GM18520 (cell line): ENCODE measurements around the gene SLC25A51.

Experiments used
- ATAC-seq: cut with Tn5 transposase; IDR thresholded peaks from one replicate; pipeline ENCODE4 v1.9.1; 2021; ENCODE audit not compliant: unreplicated experiment

SLC25A51 gene, protein sequence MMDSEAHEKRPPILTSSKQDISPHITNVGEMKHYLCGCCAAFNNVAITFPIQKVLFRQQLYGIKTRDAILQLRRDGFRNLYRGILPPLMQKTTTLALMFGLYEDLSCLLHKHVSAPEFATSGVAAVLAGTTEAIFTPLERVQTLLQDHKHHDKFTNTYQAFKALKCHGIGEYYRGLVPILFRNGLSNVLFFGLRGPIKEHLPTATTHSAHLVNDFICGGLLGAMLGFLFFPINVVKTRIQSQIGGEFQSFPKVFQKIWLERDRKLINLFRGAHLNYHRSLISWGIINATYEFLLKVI

DNA sequence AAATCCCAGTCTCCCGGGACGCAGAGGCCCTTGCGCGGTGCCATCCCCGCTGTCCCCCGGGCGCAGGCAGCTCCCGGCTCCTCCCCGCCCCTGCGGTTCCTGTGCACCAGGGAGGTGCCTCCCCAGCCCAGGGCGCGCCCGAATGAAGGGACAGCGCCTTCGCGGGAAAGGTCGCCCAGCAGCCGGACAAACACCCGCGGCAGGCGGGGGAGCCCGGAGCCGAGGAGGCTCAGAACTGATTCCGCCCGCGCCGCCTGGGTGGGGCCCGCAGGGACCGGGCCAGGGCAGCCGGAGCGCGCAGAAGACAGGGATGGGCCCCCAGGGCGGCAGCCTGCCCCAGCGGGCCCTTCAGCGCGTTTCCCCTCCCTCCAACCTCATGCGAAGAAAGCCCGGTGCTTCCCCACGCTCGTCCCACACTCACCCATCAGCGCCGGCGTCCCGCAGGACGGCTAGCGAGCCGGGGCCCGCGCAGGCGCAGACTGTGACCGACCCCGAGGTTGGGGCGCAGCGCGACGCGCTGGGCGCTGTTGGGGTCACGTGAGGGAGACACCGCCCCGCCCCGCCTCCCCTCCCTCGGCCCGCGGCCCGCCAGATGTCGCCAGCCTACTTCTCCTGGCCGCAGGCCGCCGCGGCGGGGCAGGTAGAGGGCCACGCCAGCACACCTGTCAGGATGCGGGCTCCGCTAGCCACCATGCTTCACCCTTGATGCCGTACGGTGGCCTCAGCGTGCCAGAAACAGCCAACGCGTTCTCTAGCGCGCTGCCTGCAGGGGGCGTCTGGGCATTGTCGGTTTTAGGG, at the start of gene SLC25A51:
Gene SLC25A51, minus strand, starts transcription at position 481 of the 798 bp plus-strand sequence. CDS start 15,577 bp downstream, outside the sequence.
- peak; percentile 86 for ATAC-seq

DNA sequence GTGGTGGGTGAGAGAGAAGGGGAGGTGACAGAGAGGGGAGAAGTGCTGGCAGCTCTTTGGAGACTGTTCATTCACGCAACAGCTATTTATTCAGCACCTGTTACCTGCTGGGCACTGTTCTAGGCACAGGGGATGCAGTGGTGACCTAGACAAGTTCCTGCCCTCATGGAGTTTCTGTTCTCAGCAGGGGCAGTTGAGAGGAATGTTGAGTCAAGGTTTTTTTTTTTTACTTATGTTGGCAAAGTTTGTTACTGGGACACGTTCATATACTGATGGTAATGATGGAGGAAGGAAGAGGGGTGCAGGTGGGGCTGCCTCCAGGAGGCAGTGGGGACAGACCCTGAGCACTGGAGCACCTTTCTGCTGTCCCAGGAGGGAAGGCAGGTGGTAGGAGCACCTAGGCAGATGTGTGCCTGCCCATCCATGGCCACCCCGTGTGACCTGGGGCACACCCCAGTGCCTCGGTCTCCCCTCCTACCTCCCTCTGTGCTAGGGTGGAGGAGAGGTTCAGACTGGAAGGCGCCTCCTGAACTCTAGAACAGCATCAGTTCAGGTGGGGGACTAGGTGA, 49.4 kb upstream of the SLC25A51 start:
- ATAC-seq = no peak

DNA sequence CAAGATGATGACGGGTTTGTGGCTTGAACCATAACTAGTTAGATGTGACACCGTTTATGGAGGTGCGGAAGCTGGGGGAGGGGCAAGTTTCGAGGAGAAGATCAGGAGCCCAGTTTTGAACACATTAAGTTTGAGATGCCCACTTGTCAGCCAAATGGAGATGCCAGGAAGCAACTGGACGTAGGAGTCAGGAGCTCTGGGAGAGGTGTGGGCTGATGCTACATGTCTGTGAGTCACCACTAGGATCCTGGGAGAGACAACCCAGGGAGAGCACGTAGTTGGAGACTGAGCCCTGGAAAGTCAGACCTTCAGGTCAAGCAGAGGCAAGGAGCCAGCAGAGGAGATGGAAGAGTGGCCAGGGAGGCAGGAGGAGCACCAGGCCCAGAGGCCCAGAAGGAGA, 48.8 kb upstream of the SLC25A51 start:
- no peak for ATAC-seq

DNA sequence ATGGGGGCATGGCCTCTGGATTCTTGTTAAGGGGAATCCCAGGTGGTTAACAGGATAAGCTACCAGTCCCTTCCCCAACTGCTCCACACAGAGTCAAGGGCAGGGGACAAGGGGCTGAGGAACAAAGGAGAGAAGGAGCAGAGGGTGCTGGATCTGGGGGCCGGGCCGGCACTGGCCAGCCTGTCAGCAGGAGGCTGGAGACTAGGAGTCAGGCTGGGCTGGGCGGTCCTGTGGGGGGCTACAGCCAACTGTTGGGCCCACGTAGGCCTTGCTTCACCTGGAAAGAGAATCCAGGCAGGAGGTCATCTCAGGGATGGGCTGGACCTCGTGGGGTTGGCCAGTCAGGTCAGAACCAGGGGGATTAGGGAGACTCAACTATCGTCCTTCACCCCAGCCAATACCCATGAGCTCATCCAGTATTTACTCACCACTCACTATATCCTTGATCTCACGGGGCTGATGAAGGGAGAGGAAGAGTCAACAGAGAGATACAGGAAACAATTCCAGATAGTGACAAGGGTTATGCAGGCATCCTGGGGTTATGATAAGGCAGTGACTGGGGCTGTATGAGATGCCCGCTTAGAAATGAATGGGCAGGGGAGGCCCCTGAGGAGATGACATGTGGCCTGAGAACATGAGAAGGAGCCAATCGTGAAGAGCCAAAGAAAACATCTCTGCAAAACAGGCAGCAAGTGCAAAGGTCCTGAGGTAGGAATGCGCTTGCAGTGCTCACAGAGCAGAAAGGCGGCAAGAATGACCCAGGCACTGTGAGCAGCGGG, 47.9 kb upstream of the SLC25A51 start:
- ATAC-seq = no peak

DNA sequence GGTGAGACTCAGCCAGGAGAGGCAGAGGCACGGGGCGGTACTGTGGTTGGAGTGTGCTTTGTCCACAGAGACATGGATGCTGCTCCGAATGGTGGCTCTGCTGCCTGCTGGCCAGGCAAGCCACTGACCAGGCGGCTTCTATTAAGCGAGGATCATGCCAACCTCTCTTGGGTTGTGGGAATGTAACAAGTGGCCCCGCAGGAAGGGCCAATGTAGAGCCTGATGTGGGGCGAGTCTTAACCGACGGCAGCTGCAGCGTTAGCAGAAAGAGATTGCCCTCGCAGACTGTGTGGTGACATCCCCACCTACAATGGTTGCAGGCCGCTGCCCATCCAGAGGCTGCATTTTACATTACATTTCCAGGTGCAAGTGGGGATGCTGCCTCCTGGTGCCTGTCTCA, 46.6 kb upstream of the SLC25A51 start:
- no peak for ATAC-seq

DNA sequence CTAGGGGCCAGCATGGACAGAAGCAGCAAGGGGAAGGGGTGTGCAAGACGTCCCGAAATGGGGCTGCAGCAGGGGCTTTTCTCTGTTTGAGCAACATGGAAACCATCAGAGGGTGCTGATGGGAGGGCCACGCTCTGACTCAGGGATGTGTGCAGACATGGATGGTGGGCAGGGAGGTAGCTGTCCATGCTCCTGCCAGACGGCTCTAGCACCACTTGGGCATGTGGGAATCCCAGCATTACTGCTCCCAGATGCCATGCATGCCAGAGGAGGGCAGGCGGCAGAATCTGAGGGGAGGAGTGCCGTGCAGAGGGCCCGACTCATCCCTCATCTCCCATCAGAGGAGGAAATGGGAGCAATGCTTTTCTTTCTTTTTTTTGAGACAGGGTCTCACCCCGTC, 45.6 kb upstream of the SLC25A51 start:
- ATAC-seq = no peak

DNA sequence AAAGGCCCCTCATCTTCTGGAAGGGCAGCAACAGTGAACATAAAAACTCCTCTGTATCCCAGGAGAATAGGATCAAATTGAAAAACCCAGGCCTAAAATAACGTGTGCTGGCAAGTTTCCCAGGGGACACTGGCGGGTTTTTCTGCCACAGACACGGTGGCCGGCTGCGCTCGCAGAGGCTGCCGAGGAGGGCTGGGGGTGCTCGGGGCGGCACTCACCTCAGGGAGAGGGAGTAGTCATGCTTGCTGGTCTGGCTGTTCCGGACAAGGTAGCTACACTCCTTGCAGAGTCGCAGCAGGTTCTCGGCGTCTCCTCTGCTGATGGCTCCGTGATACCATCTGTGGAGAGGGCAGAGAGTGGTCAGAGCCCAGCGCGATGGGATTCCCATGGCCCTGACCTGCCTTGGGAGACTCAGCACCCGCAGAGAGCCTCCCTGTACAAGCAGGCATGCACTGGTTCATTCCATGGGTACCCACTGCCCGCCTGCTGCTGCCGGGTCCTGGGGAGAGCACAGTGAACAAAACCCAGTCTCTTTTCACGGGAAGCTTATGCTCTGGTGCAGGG, 44.6 kb upstream of the SLC25A51 start:
- ATAC-seq = no peak

DNA sequence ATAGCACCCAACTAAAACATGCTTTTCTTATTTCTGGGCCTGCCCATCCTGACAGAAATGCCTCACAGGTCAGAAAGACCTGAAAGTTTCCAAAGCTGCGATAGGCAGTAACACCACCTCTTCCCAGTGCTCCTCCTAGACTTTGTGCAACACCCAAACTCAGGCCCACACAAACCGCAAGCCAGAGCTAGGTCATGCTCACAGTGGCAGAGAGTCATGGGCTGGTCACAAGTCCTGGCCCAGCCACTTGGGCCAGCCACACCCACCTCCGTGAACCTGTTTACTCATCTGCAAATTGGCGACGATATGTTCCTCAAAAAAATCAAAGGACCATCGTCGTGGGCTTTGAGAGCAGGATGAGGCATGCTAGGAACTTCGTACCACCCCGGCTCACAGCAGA, 44.0 kb upstream of the SLC25A51 start:
- no peak for ATAC-seq

DNA sequence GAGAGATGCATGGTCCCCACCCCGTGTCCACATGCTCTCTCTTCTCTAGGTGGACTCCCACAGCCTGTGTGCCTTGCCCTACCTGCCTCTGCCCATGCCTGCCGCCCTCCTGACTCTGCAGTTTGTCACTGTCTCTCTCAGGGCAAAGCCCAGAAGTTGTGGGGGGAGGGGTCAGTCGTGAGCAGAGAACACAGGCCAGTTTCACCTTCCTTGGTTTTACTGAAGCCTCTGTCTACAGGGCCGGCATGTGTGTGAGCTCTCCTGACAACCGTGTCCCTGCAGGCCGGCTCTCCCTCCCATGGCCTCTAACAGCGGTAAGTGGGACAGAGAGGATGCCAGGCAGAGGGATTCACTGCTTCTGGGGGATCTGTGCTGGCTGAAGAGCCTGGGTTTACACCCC, 43.5 kb upstream of the SLC25A51 start:
- ATAC-seq = no peak

DNA sequence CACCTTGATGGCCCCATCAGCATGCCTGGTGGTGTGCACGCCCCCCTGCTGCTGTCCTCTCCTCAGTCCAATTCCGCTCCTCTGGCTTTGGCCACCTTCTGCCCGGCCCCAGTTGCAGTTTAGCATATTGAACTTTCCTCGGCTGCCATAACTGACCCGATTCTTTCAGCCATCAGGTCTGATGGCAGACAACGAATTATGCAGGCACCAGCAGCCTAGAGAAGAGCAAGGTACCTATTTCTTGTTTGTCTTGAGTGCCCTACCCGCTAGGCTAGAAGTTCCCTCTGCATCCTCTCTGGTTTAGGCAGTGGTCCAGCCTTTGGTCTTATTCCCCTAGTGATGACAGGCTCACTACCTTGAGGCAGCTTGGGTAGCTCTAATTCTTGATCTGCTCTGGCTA, 43.0 kb upstream of the SLC25A51 start:
- ATAC-seq = no peak

DNA sequence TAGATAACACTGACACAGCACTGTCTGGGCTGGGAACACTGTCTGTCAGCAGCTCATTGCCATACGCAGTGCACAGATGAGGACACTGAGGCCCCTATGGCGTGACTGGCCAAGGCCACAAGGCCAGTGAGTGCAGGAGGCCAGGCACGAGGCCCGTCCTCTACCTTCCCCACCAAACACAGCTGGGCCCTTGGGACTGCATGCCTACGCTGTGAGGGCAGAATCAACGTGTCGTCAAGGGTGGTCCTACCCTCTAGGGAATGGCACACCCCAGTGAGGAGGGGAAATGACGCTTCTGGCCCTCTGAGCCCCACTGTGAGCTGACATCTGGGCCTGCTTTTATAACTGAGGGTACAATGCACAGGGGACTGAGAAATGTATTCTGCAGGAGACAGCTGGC, 42.1 kb upstream of the SLC25A51 start:
- ATAC-seq = no peak

DNA sequence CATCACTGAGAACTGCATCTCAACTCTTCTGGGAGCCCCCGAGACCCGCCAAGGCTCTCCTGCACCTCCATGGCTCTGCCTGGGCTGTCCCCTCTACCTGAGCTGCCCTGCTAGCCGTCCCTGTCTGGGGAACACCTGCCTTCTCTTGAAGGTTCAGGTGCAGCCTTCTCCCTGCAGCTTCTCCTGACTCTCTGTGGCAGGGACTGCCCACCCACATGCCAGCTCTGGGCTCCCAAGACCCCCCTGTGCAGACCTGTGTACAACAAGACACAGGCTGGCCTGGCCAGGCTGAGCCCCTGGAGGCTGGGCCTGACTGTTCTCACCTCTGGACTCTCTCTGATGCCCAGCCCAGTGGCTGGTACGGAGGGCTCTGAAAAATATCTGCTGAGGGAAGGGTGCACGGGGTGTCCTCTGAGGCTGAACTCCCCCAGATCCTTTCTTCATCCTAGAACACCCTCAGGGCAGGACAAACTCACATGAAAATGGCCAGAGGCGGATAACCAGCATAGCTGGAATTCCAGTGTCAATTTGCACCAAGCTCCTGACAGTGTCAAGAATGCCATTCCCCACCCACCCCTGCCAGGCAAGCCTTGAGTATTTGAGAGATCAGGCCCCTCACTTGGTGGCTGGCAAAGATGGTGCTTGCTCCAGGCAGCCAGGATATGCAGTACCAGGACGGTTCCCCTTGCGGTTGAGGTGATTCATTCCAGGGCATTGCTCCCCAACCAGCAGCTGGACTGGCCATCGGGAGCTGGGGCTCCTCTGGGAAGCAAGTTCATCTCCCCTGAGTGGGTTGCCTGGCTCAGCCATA, 40.9 kb upstream of the SLC25A51 start:
- ATAC-seq = no peak

DNA sequence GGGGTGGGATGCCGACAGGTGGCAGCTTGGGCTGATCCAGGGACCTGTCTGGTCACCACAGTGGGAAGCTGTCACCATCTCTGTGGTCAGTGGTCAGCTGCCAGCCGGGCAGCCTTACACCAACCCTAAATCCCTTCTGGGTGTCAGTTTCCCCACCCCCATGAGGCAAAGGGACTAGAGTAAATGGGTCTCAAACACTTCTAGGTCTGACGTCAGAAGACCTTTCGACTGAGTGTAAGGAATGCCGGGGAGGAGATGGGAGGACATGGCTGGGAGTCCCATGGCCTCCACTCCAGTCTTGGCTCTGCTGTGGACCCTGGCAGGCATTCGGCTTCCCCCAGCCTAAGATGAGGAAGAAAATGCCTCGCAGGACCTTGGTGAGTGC, 40.3 kb upstream of the SLC25A51 start:
- ATAC-seq = no peak

DNA sequence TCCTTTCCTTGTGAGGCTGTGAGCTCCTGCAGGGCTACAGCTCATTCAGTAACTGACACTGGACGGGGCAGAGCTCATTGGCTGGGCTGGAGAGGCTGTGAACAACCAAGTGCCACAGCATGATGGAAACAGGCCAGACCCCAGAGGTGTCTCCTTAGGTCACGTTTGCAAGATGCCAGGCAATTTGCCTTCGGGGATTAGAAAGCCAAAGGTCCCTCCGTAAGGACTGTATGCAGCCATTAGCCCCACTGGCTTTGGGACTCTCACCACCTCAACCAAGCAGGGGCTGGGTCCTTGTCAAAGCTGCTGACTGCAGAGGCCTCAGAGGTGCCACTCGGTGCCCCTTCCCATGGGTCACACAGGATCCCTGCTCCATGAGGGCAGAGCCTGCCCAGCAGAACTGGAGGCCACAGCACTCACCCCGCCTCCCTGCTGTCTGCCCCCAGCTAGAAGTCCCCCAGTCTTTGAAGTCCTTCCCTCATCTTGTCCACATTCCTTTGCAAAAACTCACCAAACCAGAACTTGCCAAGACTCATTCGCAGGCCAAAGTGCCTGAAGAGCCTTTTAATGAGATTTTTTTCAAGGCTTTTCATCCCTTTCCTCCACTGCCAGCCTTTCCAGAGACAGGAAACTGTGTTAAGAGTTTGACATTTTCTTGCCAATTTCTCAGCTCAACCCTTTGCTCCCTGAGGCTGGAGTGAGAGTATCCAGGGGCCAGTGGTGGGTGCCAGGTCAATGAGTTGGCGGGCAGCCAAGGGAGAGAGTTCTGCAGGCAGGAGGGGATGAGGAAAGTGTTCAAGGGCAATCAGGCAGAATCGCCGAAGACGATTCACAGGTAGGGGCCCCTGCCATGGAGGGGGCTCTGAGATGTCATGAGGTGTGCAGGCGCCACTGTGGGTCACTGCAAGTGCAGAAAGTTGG, 39.7 kb upstream of the SLC25A51 start:
- no peak for ATAC-seq

DNA sequence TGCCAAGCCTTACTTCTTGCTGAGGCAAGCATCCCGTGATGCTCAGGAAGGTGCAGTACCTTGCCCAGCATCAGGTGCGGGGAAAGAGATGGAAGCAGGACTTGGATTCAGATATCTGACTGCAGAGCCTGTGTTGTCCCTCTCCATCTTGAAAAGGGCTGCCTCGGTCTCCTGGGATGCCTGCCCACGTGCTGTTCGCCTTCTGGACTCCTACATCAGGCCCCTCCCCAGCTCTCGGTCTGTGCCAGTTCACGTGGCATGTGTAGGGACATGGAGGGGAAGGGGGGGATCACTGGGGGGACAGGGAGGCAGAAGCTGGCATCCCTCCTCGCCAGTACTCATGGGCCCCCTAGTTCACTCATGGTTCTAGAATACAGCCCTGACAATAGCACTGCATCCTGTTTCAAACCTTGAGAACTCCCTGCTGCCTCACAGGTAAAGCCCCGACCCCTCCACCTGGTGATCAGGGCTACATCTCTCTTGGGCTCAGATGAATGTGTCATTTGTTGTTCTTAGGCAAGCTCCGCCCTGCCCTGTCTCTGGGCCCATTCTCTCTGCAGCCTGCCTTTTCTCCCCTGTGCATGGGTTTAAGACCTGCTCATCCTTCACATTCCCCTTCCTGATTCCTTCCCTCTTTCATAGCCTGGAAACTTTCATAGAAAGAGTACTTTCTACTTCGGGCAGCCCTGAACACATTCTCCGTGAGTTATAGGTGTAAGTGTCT, 38.9 kb upstream of the SLC25A51 start:
- no peak for ATAC-seq

DNA sequence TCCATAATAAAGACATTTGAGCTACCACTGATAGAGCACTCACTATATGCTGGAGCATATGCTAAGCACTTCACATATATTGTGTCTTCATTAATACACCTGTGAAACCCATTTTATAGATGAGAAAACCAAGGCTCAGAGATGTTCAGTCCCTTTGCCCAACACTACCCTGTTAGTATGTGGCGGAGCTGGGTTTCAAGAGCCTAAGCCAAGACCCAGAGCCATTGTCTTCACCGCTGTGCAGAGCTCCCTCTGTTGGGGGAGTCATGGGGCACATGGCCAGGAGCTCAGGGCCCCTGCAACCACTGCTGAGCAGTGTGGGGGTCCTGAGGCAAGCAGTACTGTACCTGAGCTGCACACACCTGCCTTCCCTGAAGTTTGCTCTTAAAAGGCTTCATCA, 37.3 kb upstream of the SLC25A51 start:
- ATAC-seq = no peak

DNA sequence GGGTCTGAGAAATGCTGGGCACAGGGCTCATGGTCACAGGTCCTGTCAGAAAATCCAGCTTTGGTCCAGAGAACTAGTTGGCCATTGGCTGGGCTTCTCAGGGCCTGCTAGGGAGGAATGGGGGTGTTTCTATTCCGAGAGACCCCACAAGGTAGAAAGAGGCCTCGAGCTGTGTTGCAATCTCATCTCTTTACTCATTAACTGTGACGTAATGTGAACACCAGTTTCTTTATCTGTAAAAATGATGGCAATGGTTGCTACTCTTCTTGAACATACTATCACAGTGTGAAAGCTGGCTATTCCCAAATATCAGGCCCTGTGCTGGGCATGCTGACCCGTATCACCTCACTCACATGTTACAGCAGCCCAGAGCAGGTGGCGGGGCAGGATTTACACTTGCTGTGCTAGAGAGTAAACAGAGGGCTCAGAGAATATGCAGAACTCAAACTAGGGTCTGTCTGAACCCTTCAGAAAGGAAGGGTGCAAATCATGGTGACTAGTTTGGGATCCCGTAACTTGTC, 35.7 kb upstream of the SLC25A51 start:
- ATAC-seq = no peak

DNA sequence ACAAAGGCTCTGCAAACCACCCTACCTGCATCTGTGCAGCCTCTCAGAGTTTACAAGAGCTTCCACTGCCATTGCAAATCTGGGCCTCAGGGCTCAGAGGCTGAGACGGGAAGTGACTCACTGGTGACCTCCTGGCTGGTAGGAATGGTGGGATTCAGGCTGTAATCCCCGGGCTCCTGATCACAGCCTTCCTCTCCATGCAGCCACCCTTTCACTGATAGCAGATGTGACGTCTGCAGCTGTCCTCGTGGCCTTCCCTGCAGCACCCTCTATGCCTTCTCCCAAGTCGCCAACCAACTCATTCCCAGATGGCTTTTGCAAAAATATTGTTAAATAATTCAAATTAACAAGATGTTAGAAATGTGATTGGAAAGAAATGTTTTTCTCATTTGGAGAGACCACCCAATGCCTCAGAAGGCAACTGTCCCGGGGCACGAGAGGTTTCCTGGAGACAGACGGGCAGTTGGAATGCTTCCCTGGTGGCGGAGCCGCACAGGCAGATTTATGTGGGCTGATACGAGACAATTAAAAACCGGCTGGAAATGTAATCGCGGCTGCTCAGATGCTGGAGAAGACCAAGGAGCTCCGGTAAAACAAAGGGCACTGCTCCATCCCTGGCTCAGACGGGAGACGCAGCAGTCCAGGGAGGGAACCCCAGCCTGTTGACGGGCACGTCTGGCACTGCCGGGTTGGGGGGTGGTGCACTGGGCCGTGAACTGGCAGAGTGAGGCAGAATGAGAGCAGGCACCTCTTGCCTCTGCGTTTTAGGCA, 34.4 kb upstream of the SLC25A51 start:
- no peak for ATAC-seq
